ENCODE measurements around the gene UBASH3B.

- TF ChIP-seq CTCF (conservative IDR thresholded peaks at IDR 0.05; ENCODE audit: low read length) (no peak), EZH2phosphoT487 (IDR thresholded peaks at IDR 0.05; ENCODE audit: borderline replicate concordance) (no peak)
Measured at GRCh38 chr11:122741613-122742300, 86.2 kb downstream of the UBASH3B start.
